Measurements from ENCODE around the gene JAK3.

Gene JAK3

DNA sequence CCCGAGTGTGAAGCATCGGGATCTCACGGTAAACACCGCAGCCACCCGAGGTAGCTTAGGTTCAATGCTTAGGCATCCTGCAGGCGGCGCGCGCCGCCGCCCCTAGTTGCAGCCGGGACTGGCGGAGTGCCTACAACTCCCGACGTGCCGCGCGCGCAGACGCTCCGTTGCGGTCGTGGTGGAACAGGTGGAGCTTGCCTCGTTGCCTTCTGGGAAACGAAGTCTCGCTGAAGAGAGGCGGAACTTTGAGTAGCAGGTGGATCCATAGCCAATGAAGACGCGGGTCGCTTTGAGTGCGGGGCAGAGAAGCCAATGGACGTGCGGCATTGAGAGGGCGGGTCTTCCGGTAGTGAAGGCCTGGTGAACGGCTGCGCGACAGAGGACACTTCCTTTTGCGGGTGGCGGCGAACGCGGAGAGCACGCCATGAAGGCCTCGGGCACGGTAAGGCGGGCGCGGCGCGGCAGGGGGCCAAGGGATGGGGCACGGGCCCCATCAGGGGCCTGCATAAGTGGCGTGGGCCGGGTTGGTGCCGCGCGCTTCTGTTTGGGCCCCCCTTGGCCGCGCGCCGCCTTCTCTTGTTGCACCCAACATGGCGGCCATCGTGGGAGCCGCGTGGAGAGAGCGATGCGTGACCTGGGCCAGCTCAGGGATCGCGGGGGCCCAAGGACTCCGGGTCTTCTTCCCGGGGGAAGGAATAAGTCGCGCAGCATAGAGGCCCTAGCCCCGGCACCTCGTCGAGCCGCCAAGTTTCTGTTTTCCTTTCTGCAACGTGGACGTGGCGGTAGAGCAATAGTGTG, 11.9 kb upstream of the JAK3 start, which contains the start of gene RPL18A:
Gene RPL18A (plus strand): TSS at position 378 of the 798 bp plus-strand sequence. CDS start 47 bp downstream, at position 425.
- peak; percentile 99 for FAIRE-seq
- TF ChIP-seq PAX5 (IDR thresholded peaks at IDR 0.05; ENCODE audit: insufficient read depth, low read length, severe bottlenecking) (no peak), POLR2A (IDR thresholded peaks at IDR 0.05; ENCODE audit: low read depth, low read length) (peak; percentile 98), TAF1 (IDR thresholded peaks at IDR 0.05; ENCODE audit: low read depth, low read length) (peak; percentile 99), POU2F2 (IDR thresholded peaks at IDR 0.05; ENCODE audit: low read depth, low read length) (peak; percentile 92), POLR2AphosphoS5 (IDR thresholded peaks at IDR 0.05; ENCODE audit: low read depth, low read length) (peak; percentile 99)

GRCh38 chr19:17855280-17856152, 7.7 kb upstream of the JAK3 start:
- DNase-seq (ENCODE audit: insufficient read length, low spot score): no peak
- TF ChIP-seq TAF1 (IDR thresholded peaks at IDR 0.05; ENCODE audit: low read depth, low read length) (no peak), POLR2A (IDR thresholded peaks at IDR 0.05; ENCODE audit: low read depth, low read length) (no peak), SPI1 (IDR thresholded peaks at IDR 0.05; ENCODE audit: low read depth, low read length) (no peak), POU2F2 (IDR thresholded peaks at IDR 0.05; ENCODE audit: low read depth, low read length) (0 out of 2 replicates have a peak, but pooled peaks have one; percentile 27), PAX5 (IDR thresholded peaks at IDR 0.05; ENCODE audit: insufficient read depth, low read length, severe bottlenecking) (peak; percentile 47), POLR2AphosphoS5 (IDR thresholded peaks at IDR 0.05; ENCODE audit: low read depth, low read length) (no peak)
- FAIRE-seq: peak; percentile 95

More for the DNA sequence above, 11.9 kb upstream of the JAK3 start, which contains the start of gene RPL18A:
- peak; percentile 95 for DNase-seq (ENCODE audit: insufficient read length, low spot score)

DNA sequence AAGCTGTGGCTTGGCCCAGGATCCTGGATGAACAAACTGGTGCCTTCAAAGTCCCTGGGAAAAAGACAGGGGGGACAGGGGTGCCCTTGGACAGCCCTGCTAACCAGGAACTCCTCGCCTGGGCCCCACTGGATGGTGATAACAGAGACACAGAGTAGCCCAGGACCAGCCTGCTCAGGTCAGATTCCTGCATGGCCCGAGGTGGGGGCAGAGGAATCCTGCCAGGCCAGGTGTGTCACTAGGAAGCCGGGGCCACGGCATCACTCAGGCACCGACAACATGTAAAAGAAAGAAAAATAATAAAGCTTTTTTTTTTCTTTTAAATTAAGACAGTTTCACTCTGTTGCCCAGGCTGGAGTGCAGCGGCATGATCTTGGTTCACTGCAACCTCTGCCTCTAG, 6.3 kb upstream of the JAK3 start:
- TF ChIP-seq POLR2A (IDR thresholded peaks at IDR 0.05; ENCODE audit: low read depth, low read length) (no peak), SPI1 (IDR thresholded peaks at IDR 0.05; ENCODE audit: low read depth, low read length) (no peak), PAX5 (IDR thresholded peaks at IDR 0.05; ENCODE audit: insufficient read depth, low read length, severe bottlenecking) (no peak), POLR2AphosphoS5 (IDR thresholded peaks at IDR 0.05; ENCODE audit: low read depth, low read length) (no peak)
- DNase-seq (ENCODE audit: insufficient read length, low spot score): no peak
- no peak for FAIRE-seq

DNA sequence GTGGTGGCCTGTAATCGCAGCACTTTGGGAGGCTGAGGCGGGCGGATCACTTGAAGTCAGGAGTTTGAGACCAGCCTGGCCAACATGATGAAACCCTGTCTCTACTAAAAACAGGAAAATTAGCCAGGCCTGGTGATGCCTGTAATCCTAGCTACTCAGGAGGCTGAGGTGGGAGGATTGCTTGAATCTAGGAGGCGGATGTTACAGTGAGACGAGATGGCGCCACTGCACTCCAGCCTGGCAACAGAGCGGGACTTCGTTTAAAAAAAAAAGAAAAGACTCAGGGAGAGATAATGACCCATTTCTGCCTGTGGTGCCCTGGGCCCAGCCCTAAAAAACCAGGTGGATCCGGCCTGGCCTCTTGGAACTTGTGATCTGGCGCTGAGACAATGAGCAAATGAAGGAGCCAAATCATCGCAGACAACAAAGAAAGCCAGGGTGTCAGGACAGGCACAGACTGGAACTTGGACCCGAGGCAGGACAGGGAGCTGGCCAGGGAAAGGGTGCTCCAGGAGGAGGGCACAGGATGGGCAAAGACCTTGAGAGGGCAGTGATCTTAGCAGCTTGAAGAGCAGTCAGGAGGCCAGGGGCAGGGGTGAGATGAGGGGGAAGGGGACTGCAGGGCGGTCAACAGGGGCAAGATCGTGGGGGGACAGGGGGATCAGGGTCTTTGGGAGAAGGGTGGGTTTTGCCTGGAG, 962 bp upstream of the JAK3 start:
- no peak for DNase-seq (ENCODE audit: insufficient read length, low spot score)
- TF ChIP-seq POLR2AphosphoS5 (IDR thresholded peaks at IDR 0.05; ENCODE audit: low read depth, low read length): no peak
- TF ChIP-seq SPI1 (IDR thresholded peaks at IDR 0.05; ENCODE audit: low read depth, low read length): no peak
- no peak for TF ChIP-seq PAX5 (IDR thresholded peaks at IDR 0.05; ENCODE audit: insufficient read depth, low read length, severe bottlenecking)
- TF ChIP-seq POLR2A (IDR thresholded peaks at IDR 0.05; ENCODE audit: low read depth, low read length): no peak
- TF ChIP-seq POU2F2 (IDR thresholded peaks at IDR 0.05; ENCODE audit: low read depth, low read length): no peak
- no peak for TF ChIP-seq TAF1 (IDR thresholded peaks at IDR 0.05; ENCODE audit: low read depth, low read length)
- FAIRE-seq: no peak

GRCh38 chr19:17846146-17846545, 1.6 kb downstream of the JAK3 start:
- FAIRE-seq: no peak
- DNase-seq (ENCODE audit: insufficient read length, low spot score): no peak
- TF ChIP-seq POLR2AphosphoS5 (IDR thresholded peaks at IDR 0.05; ENCODE audit: low read depth, low read length) (no peak), POLR2A (IDR thresholded peaks at IDR 0.05; ENCODE audit: low read depth, low read length) (no peak), PAX5 (IDR thresholded peaks at IDR 0.05; ENCODE audit: insufficient read depth, low read length, severe bottlenecking) (no peak), SPI1 (IDR thresholded peaks at IDR 0.05; ENCODE audit: low read depth, low read length) (no peak), POU2F2 (IDR thresholded peaks at IDR 0.05; ENCODE audit: low read depth, low read length) (no peak), TAF1 (IDR thresholded peaks at IDR 0.05; ENCODE audit: low read depth, low read length) (no peak)

DNA sequence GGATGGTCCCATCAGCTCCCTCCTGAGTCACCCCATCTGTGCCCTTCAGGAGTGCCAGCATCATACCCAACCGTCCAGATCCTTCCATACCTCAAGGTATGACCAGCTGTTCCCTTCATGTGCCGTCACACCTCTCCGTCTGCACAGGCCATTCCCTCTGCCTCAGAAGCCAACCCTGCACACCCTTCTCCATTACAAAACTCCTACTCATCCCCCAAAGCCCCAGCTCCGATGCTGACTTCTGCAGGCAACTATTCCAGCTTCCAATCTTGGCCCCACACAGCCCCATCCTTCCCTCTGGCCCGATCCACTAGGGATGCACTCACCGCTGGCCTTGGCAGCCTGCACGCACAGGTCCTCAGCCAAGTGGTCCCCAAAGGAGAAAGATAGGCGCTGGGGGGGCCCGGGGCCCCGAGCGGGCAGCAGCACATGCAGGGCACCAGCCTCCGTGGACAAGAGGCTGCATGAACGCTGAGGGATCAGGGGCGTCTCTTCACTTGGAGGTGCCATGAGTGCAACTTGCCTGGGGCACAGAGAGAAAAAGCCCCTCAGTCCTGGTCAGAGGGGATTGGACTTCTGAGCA, 3.8 kb downstream of the JAK3 start:
- no peak for DNase-seq (ENCODE audit: insufficient read length, low spot score)
- TF ChIP-seq POLR2A (IDR thresholded peaks at IDR 0.05; ENCODE audit: low read depth, low read length) (no peak), POLR2AphosphoS5 (IDR thresholded peaks at IDR 0.05; ENCODE audit: low read depth, low read length) (no peak), PAX5 (IDR thresholded peaks at IDR 0.05; ENCODE audit: insufficient read depth, low read length, severe bottlenecking) (no peak), TAF1 (IDR thresholded peaks at IDR 0.05; ENCODE audit: low read depth, low read length) (no peak), POU2F2 (IDR thresholded peaks at IDR 0.05; ENCODE audit: low read depth, low read length) (no peak), SPI1 (IDR thresholded peaks at IDR 0.05; ENCODE audit: low read depth, low read length) (no peak)
- no peak for FAIRE-seq

DNA sequence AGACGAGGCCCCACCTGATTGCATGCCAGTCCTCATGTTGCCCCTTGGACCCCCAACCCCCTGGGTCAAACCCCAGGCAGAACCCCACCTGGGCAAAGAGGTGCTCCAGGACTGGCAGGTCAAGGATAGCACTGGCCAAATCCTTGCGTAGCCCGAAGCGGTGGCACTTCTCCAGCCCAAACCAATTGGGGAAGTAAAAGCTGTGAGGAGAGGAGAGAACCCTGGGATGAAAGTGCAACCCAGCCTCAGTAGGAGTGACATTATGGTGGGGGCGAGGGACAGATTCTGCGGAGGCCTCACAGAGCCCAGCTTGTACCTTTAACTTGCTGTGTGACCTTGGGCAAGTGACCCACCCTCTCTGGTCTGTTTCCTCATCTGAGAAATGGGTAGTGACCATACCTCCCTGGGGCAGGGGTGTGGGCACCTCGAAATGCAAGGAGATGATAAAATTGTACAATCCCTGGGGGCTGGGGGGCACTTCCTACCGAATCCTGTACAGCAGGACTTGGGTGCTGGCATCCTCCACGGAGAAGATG, 4.4 kb downstream of the JAK3 start:
- DNase-seq (ENCODE audit: insufficient read length, low spot score) (no peak), FAIRE-seq (no peak)
- TF ChIP-seq POU2F2 (IDR thresholded peaks at IDR 0.05; ENCODE audit: low read depth, low read length) (no peak), TAF1 (IDR thresholded peaks at IDR 0.05; ENCODE audit: low read depth, low read length) (no peak), PAX5 (IDR thresholded peaks at IDR 0.05; ENCODE audit: insufficient read depth, low read length, severe bottlenecking) (no peak), POLR2A (IDR thresholded peaks at IDR 0.05; ENCODE audit: low read depth, low read length) (no peak), SPI1 (IDR thresholded peaks at IDR 0.05; ENCODE audit: low read depth, low read length) (no peak), POLR2AphosphoS5 (IDR thresholded peaks at IDR 0.05; ENCODE audit: low read depth, low read length) (no peak)

- FAIRE-seq (no peak), DNase-seq (ENCODE audit: insufficient read length, low spot score) (no peak)
- TF ChIP-seq SPI1 (IDR thresholded peaks at IDR 0.05; ENCODE audit: low read depth, low read length) (no peak), TAF1 (IDR thresholded peaks at IDR 0.05; ENCODE audit: low read depth, low read length) (no peak), POU2F2 (IDR thresholded peaks at IDR 0.05; ENCODE audit: low read depth, low read length) (no peak), POLR2A (IDR thresholded peaks at IDR 0.05; ENCODE audit: low read depth, low read length) (no peak), POLR2AphosphoS5 (IDR thresholded peaks at IDR 0.05; ENCODE audit: low read depth, low read length) (no peak), PAX5 (IDR thresholded peaks at IDR 0.05; ENCODE audit: insufficient read depth, low read length, severe bottlenecking) (no peak)
These were observed 5.0 kb downstream of the JAK3 start for GRCh38 chr19:17842663-17843291.

Data from GM12891 (cell line).